SK-N-SH treated with all-trans-retinoic acid at 6 μM for 48 hours (cell line): ENCODE data around the gene INSR.

Experiments
- ATAC-seq: fragments of 200-7000 bp; cut with Tn5 transposase; 3 replicates; pipeline ENCODE4 v1.9.1; 2020; ENCODE audit warnings: mild to moderate bottlenecking, moderate library complexity
- BACH2 ChIP-seq: fragments of 250-450 bp; sonication (Bioruptor Pico); IDR thresholded peaks from 2 replicates; pipeline ENCODE4 v1.9.0; 2021; ENCODE audit warnings: mild to moderate bottlenecking, borderline replicate concordance
- CREB5 ChIP-seq: fragments of 250-450 bp; sonication (Bioruptor Pico); IDR thresholded peaks from 2 replicates; pipeline ENCODE4 v1.5.1; 2020; ENCODE audit warnings: low read depth, mild to moderate bottlenecking, moderate library complexity
- ESRRG ChIP-seq: fragments of 250-450 bp; sonication (Bioruptor Pico); IDR thresholded peaks from 2 replicates; pipeline ENCODE4 v1.6.1; 2021; ENCODE audit warnings: mild to moderate bottlenecking
- GLIS3 ChIP-seq: fragments of 250-450 bp; sonication (Bioruptor Pico); IDR thresholded peaks from 2 replicates; pipeline ENCODE4 v1.5.0; 2020; ENCODE audit warnings: mild to moderate bottlenecking, moderate library complexity
- ISL1 ChIP-seq: fragments of 250-450 bp; sonication (Bioruptor Pico); IDR thresholded peaks from 2 replicates; pipeline ENCODE4 v2.1.2; 2022; ENCODE audit warnings: mild to moderate bottlenecking, moderate library complexity
- OSR1 ChIP-seq: fragments of 250-450 bp; sonication (Bioruptor Pico); IDR thresholded peaks from 2 replicates; pipeline ENCODE4 v1.8.0; 2022; ENCODE audit warnings: moderate library complexity, mild to moderate bottlenecking, inconsistent platforms
- PATZ1 ChIP-seq: fragments of 250-450 bp; sonication (Bioruptor Pico); IDR thresholded peaks from 2 replicates; pipeline ENCODE4 v1.8.0; 2020; ENCODE audit warnings: mild to moderate bottlenecking, moderate library complexity, borderline replicate concordance
- PPARA ChIP-seq: fragments of 250-450 bp; sonication (Bioruptor Pico); IDR thresholded peaks from 2 replicates; pipeline ENCODE4 v1.5.0; 2020; ENCODE audit warnings: mild to moderate bottlenecking, borderline replicate concordance
- RARB ChIP-seq: fragments of 250-450 bp; sonication (Bioruptor Pico); IDR thresholded peaks from 2 replicates; pipeline ENCODE4 v1.8.0; 2021; ENCODE audit warnings: mild to moderate bottlenecking, moderate library complexity
- SNAI2 ChIP-seq: fragments of 250-450 bp; sonication (Bioruptor Pico); IDR thresholded peaks from 2 replicates; pipeline ENCODE4 v1.5.0; 2020; ENCODE audit warnings: mild to moderate bottlenecking, moderate library complexity
- TCF4 ChIP-seq: fragments of 250-450 bp; sonication (Bioruptor Pico); IDR thresholded peaks from 2 replicates; pipeline ENCODE4 v1.8.0; 2021; ENCODE audit warnings: mild to moderate bottlenecking, moderate library complexity, borderline replicate concordance
- TOX ChIP-seq: fragments of 250-450 bp; sonication (Bioruptor Pico); IDR thresholded peaks from 2 replicates; pipeline ENCODE4 v1.8.0; 2021; ENCODE audit warnings: mild to moderate bottlenecking, moderate library complexity, borderline replicate concordance
- TSHZ2 ChIP-seq: fragments of 250-450 bp; sonication (Bioruptor Pico); IDR thresholded peaks from 2 replicates; pipeline ENCODE4 v1.5.0; 2020; ENCODE audit warnings: mild to moderate bottlenecking, moderate library complexity
- ZC3H10 ChIP-seq: fragments of 250-450 bp; sonication (Bioruptor Pico); IDR thresholded peaks from 2 replicates; pipeline ENCODE4 v1.5.1; 2021; ENCODE audit warnings: mild to moderate bottlenecking, moderate library complexity
- ZFP3 ChIP-seq: fragments of 250-450 bp; sonication (Bioruptor Pico); IDR thresholded peaks from 2 replicates; pipeline ENCODE4 v1.5.0; 2020; ENCODE audit warnings: mild to moderate bottlenecking, moderate library complexity
- ZFP30 ChIP-seq: fragments of 450-650 bp; formaldehyde crosslinking; IDR thresholded peaks from 2 replicates; pipeline ENCODE4 v1.5.0; 2022; ENCODE audit warnings: mild to moderate bottlenecking, moderate library complexity
- ZNF565 ChIP-seq: fragments of 450-650 bp; formaldehyde crosslinking; conservative IDR thresholded peaks from 2 replicates; pipeline ENCODE4 v1.5.0; 2020; ENCODE audit warnings: low read depth, mild to moderate bottlenecking, moderate library complexity
- ZNF70 ChIP-seq: fragments of 450-650 bp; formaldehyde crosslinking; IDR thresholded peaks from 2 replicates; pipeline ENCODE4 v1.5.0; 2020; ENCODE audit warnings: mild to moderate bottlenecking, moderate library complexity
- ZNF8 ChIP-seq: fragments of 450-650 bp; formaldehyde crosslinking; IDR thresholded peaks from 2 replicates; pipeline ENCODE4 v1.5.0; 2020; ENCODE audit warnings: mild to moderate bottlenecking, moderate library complexity

The INSR gene

GRCh38 chr19:7263521-7263920 is 30.7 kb downstream of the INSR start (continued):
- no peak for TF ChIP-seq TSHZ2 (CRISPR knock-in tag)
- no peak for TF ChIP-seq ZFP30 (CRISPR knock-in tag)

- ATAC-seq: no peak
These were observed 31.1 kb downstream of the INSR start for GRCh38 chr19:7263066-7263465.

DNA sequence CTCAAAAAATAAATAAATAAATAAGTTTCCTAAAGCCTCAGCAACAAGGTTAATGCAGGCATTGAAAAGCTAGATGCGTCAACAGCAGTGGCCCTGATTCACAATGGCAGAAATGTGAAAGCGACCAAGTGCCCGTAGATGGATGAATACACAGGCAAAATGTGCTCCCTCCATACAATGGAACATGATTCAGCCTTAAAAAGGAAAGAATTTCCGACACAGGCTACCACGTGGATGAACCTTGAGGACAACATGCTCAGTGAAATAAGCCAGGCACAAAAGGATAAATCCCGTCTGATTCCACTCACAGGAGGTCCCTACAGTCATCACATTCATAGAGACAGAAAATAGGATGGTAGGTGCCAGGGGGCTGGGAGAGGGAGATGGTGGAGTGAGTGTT is 31.7 kb downstream of the INSR start:
- no peak for TF ChIP-seq ZNF70 (CRISPR knock-in tag)
- no peak for TF ChIP-seq ZC3H10 (CRISPR knock-in tag)
- no peak for TF ChIP-seq RARB (CRISPR knock-in tag)
- no peak for TF ChIP-seq ISL1 (CRISPR knock-in tag)
- TF ChIP-seq TCF4: no peak
- no peak for TF ChIP-seq PPARA (CRISPR knock-in tag)
- TF ChIP-seq CREB5 (CRISPR knock-in tag): no peak
- no peak for TF ChIP-seq ZNF565 (CRISPR knock-in tag)
- no peak for TF ChIP-seq SNAI2
- no peak for TF ChIP-seq GLIS3 (CRISPR knock-in tag)
- TF ChIP-seq TSHZ2 (CRISPR knock-in tag): no peak
- no peak for ATAC-seq

More at GRCh38 chr19:7263066-7263465, 31.1 kb downstream of the INSR start:
- TF ChIP-seq ZFP3 (CRISPR knock-in tag) (no peak), OSR1 (CRISPR knock-in tag) (no peak), CREB5 (CRISPR knock-in tag) (no peak), ESRRG (CRISPR knock-in tag) (no peak), TOX (CRISPR knock-in tag) (no peak), TSHZ2 (CRISPR knock-in tag) (no peak), PPARA (CRISPR knock-in tag) (no peak), BACH2 (no peak), ZNF8 (CRISPR knock-in tag) (no peak), ISL1 (CRISPR knock-in tag) (no peak)
- TF ChIP-seq, all 23 proteins: peak for 0

- no peak for ATAC-seq
- TF ChIP-seq TCF4 (no peak), ZNF70 (CRISPR knock-in tag) (no peak), BACH2 (no peak), GLIS3 (CRISPR knock-in tag) (no peak), CREB5 (CRISPR knock-in tag) (no peak), PATZ1 (CRISPR knock-in tag) (no peak)
These were observed 34.1 kb downstream of the INSR start for GRCh38 chr19:7260161-7260560.
